Epidermal melanocyte (primary cell): Measurements from ENCODE around the gene DARS2.
"Not testable (repeated sequence)": the region's sequence is repeated elsewhere in the genome, so short reads cannot be mapped to it uniquely, and the experiment has no call there.

ENCODE experiments used
- DNase-seq: peaks from one replicate; pipeline ENCODE4 v3.0.0; 2011; ENCODE audit warnings: low spot score; ENCODE audit not compliant: insufficient read length

DARS2 gene

DNA sequence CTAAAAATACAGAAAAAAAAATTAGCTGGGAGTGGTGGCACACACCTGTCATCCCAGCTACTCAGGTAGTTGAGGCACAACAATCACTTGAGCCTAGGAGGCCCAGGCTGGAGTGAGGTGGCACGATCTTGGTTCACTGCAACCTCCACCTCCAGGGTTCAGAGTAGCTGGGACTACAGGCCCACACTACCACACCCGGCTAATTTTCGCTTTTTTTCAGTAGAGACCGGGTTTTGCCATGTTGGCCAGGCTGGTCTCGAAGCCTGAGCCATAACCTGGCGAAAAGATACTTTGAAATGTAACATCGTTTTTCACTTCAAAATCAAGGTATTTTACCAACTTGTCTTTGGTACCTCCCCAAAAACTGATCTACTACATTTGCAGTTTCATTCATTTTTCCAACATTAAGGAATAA lies 37.3 kb downstream of the DARS2 start:
- no peak for DNase-seq

DNA sequence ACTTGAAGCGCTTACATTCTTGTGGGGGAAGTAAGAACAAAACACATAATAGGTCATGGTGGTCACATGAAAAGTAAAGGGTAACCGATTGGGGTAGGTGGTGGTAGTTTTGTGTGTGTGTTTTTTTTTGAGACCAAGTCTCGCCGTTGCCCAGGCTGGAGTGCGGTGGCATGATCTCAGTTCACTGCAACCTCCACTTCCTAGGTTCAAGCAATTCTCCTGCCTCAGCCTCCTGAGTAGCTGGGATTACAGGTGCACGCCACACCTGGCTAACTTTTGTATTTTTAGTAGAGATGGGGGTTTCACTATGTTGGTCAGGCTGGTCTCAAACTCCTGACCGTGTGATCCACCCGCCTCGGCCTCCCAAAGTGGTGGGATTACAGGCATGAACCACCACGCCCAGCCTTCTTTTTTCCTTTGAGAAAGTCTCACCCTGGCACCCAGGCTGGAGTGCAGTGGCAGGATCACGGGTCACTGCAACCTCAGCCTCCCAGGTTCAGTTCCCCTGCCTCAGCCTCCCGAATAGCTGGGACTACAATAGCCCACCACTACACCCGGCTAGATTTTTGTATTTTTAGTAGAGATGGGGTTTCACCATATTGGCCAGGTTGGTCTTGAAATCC lies 37.8 kb downstream of the DARS2 start:
- DNase-seq = not testable (repeated sequence)

DNA sequence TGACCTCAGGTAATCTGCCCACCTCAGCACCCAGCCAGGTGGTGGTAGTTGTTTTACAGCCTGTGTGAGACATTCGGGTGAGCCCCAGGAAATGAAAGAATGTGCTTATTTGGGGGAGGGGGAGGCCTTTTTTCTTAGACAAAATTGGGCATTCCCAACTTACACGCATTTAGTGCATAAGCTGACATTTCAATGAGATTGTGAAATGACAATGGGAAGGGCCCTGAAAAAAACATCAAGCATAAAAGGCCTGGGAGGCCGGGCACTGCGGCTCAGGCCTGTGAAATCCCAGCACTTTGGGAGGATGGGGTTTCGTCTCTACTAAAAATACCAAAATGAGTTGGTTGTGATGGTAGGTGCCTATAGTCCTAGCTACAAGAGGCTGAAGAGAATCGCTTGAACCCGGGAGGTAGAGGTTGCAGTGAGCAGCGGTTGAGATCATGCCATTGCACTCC lies 38.3 kb downstream of the DARS2 start:
- DNase-seq = no peak

DNA sequence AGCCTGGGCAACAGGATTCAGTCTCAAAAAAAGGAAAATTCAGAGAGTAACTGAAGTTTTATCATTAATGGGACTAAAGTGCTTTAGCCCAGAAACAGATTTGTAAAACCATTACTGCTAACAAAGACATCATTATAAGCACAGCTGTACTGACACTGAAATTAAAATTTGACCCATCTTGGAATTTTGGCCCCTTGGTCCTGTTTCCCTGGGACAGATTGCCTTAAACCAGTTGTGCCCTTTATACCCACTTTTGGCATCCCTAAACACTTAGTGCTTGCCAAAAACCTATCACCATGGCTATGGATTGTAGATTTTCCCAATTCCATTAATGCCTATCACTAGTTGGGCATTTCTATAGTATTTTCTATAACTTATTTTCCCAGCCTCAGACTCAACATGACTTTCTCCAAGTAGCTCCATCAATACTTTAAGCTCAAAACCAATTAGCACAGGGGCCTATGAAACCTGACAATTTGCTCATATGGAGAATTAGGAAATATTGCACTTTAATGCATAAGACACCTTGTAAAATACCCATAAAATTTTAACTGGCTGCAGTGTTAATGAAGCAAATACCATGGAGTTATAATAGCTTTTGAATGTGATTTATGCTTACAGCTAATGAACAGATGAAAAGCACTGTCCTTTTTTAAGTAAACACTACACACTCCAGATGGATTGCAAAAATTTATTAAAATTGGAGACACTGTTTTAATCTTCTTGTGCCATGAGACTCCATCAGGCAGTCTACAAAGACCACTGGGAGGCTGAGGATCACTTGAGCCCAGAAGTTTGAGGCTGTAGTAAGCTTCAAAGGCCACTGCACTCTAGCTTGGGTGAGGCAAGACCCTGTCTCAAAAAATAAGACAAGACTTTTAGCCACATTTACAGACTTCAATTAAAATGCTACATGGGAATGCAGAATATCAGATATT lies 39.0 kb downstream of the DARS2 start:
- no peak for DNase-seq

DNA sequence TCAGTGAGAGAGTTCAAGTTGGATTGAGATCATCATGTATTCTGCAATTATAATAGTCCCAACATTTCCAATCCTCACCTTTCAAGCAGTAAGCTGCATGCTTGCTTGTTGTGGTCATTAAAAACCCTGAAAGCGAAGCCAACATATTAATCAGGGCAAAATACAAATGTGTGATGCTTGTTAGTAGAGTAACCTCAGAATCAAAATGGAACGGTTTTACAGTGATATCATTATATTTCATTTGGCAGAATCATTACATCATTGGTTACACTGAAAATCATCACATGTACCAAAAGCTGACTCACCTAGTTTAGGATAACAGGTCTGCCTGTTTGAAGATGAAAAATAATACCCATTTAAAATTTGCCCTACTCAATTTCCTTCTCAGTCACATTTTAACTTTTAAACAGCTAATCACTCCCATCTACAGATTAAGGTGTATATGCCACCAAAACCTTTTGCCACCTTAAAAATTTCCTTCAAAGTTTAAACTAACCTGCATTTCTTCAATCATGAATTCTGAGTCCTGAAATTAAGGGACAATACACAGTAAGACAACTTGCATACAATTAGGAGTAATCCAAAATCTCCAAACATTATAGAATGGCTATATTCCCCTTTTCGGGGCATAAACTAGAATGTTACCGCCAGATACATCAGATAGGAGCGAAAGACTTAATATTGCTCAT lies 39.9 kb downstream of the DARS2 start:
- DNase-seq = no peak

DNA sequence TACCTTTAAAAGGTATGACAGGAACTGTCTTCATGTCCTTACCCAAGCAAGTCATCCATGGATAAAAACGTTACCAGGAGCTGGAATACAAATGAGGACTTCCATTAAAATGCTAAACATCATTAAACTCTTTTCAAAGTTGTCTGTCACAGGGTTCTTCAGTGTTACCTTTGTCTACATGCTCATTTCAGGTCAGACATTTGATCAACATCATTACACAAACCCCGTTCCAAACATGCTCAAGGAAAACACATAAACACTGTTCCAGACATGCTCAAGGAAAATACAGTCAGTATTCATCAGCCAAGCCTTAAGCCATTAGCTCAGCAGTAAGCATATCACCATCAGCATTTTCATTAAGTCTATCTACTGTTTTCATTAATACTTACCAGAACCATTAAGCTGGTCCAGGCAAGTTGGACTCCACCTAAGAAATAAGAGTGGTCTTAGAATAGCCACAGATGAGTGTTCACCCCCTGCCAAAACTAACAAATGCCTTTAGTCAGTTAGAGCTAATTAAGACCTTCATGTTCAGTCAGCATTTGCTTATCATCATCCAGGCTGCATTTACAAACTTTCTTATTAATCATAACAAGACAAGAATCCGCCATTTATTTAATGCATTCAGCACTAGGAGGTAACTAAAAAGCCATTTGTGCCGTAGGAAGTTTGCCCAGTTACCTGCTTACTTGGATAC lies 41.1 kb downstream of the DARS2 start:
- no peak for DNase-seq

DNA sequence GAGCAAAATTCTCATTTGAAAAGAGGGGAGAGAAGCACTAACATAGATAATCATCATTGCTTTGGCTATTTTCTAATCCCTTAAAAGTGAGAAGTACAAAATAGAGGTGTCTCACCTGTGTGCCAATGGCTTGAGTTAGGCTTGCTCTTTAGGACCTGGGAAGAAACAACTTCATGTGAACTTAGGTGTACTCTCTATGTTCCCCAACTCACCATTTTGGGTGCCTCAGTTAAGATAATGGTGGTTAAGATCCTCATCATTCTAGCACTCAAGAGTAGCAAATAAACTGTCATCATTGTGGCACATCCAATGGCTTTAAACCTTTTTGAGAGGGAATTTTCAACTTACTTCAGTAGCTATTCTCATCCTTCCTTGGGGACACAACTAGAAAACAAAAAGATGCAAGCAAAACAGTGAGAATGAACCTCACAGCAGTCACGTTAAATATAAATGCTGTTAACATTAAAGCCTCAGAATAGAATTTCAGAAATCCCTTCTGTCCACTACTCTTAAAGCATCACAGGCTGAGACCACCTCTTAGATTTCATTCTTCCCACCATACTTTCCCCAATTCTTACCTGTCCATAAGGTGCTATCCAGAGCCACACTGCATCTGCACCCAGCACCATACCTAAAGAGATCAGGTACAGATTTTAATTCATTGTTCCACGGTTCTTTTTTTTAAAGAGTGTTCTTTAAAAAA lies 42.1 kb downstream of the DARS2 start:
- no peak for DNase-seq

DNA sequence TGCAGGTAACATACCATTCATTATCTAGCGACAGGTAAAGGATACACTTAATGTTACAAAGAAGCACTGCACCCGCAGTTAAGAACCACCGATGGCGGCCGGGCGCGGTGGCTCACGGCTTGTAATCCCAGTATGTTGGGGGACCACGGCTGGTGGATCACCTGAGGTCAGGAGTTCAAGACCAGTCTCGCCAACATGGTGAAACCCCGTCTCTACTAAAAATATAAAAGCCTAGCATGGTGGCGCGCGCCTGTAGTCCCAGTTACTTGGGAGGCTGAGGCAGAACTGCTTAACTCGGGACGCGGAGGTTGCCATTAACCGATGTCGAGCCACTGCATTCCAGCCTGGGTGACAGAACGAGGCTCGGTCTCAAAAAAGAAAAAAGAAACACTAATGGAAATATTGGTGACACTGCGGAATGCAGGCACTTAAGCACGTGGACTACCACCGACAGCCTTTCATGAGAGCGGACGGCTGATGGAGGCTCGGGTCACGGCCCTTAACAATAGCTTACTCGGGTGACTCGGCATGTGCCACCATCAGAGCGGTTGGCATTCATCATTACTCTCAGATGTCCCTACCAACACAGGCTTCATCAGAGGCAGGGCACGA lies 42.8 kb downstream of the DARS2 start:
- no peak for DNase-seq

DNA sequence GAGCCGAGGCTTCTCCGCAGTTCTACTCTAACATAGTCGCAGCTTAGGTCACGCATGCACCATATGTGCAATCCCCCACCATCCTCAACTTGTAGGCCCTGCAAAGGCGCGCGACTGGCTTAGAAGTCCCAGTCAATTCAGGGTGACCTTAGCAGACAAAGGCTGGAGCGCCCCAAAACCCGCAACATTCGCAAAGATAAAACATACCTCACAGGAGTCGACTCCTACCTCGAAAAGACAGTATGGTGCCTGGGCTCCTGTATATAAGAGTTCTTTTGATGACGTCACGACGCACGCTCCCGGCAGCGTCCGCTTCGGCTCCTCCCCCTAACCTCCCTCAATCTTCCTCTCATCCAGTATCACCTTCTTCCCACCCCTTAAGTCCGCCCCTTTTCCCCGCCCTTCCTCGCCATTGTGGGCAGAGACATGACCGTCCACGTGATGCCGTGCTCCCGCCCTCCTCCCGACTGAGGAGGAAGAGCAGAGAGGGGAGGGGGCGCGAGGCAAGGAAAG lies 43.3 kb downstream of the DARS2 start, which contains the start of gene GAS5:
TSS of gene GAS5 (minus strand) at position 237 of the 513 bp plus-strand sequence.
- DNase-seq = peak; percentile 89

DNA sequence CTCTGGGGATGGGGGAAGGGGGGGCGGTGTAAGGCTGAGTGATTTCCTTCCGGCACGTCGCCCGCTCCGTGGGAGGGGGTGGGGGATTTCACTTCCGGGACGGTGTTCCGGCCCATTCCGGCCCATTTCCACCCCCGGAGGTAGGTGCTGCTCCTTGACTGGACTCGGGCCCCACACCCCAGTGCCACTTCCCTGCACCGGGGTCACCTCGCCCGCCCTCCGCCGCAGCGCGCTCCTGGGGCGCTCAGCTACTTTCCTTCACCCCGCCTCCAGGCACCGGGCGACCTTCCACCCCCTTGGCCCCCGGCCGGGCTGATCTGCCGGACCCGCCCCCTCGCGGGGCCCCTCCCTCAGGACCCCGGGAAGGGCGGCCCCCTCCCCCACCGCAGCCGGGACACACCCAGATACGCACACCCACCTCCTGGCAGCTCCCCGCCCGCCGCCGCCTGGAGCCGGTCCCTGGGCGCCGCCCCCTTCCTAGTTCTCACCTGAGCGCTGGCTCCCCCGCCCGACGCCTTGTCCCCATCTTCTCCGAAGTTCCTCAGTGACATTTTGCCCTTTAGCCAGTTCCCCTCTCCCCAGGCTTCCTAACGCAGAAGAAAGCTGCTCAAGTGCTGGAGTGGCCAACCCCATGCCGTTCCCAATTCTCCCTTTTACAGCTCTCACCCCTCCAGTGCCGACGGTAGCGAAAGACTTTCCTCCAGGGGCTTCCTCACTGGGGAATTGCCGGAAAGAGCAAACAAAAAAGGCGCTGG lies 44.0 kb downstream of the DARS2 start, which contains the start of gene ZBTB37:
TSS of gene ZBTB37 (plus strand) at position 115 of the 755 bp plus-strand sequence. CDS start 1,846 bp downstream, outside the sequence.
- DNase-seq = peak; percentile 29

DNA sequence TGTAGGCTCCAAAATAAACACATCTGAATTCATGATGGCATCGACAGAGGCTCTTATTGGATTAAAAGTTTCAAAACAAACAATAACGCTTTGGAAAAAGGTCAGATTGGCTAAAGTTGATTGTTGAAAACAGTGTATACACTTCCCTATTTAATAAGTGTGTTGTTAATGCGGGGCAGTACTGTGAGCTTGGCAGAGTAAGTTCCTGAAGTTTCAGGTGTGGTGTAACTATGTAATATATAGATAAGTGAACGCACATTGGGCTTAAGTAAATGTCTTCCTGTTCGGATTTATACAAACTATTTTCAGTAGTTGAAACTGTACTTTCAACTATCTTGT lies 44.5 kb downstream of the DARS2 start:
- DNase-seq = no peak

DNA sequence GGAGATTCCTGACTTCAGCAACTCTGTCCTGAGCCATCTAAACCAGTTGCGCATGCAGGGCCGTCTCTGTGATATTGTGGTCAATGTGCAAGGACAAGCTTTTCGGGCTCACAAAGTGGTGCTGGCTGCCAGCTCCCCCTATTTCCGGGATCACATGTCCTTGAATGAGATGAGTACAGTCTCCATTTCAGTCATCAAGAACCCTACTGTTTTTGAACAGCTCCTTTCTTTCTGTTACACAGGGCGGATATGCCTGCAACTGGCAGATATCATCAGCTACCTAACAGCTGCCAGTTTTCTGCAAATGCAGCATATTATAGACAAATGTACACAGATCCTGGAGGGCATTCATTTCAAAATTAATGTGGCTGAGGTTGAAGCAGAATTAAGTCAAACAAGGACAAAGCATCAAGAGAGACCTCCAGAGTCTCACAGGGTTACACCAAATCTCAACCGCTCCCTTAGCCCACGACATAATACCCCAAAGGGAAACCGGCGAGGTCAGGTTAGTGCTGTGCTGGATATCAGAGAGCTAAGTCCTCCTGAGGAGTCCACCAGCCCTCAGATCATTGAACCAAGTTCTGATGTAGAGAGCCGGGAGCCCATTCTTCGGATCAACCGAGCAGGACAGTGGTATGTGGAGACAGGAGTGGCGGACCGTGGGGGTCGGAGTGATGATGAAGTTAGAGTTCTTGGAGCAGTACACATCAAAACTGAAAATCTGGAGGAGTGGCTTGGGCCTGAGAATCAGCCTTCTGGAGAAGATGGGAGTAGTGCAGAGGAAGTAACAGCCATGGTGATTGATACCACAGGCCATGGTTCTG lies 46.0 kb downstream of the DARS2 start:
- no peak for DNase-seq

DNA sequence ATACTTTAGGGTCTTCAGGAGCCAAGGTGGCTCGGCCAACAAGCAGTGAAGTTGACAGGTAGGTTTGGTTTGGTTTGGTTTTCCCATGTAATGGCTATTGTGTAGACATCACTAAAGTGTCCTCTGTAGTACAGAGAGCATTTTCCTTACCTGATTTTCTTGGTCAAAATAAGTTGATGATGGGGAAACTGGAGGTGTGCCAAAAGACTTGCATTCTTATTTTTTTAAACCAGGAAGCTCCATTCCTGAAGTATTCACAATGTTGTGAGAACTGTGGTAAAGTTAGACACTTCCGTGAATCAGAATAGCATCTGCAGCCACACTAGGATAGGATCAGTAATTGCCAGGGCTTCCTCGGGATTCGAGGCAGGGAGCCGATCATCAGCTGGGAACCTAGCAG lies 46.6 kb downstream of the DARS2 start:
- no peak for DNase-seq

DNA sequence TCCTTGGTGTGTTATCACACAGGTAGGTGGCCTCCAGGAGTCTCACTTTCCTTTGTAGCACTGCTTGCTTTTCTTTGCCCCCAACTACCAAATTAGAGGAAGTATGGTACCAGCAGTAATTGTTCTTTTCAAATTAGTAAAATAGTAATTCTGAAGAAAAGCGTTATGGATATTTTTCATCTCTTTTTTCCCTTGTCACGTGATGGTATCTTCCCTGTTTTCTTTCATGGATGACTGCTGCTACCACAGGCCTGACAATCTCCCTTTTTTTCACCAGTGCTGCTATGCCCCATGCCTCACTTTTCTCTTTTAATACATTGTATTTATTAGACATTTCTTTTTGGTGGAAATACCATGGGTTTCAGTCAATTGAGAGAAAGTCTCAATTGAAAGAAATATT lies 47.0 kb downstream of the DARS2 start:
- no peak for DNase-seq

DNA sequence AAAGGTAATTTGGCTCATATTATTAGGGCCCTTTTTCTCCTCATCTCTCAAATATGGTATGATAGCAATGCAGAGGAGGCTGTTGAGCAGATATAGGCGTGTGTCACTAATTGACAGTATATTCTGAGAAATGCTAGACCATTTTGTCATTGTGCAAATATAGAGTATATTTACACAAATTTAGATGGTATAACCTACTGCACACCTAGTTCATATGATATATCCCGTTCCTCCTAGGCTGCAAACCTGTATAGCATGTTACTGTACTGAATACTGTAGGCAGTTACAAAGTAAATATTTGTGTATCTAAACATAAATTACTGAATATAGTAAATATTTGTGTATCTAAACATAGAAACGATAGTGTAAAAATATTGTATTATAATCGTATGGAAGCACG lies 52.3 kb downstream of the DARS2 start:
- no peak for DNase-seq

DNA sequence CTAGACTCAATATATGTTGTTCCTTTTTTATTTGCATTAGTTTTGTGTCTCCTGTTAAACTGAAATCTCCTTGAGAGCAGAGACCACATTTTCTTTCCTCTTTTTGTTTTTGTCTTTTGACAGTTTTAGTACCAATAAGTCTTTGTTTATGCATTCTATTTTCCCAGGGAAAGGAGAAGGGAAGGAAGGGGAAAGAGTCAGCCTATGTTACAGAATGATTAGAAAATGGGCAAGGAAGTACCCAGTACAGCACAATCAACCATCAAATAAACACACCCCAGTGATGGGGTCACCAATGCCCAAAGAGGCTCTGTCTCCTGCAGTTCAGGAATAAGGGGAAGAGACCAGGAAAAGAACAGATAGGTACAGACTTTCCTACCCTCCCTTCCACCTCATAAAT lies 53.8 kb downstream of the DARS2 start:
- no peak for DNase-seq

DNA sequence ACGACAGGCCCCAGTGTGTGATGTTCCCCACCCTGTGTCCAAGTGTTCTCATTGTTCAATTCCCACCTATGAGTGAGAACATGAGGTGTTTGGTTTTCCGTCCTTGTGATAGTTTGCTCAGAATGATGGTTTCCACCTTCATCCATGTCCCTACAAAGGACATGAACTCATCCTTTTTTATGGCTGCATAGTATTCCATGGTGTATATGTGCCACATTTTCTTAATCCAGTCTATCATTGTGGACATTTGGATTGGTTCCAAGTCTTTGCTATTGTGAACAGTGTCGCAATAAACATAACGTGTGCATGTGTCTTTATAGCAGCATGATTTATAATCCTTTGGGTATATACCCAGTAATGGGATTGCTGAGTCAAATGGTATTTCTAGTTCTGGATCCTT lies 56.6 kb downstream of the DARS2 start:
- DNase-seq = not testable (repeated sequence)

DNA sequence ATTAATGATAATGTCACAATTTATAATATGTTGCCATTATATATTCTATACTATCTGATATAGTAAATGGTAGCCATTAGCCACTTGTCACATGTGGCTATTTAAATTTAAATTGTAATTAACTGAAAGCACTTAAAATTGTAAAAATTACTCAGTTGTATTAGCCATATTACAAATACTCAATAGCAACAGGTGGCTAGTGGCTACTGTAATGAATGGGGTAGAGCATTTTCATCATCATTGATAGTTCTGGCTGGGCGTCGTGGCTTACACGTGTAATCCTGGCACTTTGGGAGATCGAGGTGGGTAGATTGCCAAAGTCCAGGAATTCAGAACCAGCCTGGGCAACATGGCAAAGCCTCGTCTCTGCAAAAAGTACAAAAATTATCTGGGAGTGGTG lies 60.2 kb downstream of the DARS2 start:
- no peak for DNase-seq
